NCI-H82 treated with DMSO at 0.1 percent for 48 hours (cell line): ENCODE results near the gene TLX2.
"Not testable (repeated sequence)": the region's sequence is repeated elsewhere in the genome, so short reads cannot be mapped to it uniquely, and the experiment has no call there.

ENCODE experiments used
- DNase-seq: peaks from one replicate; lab custom pipeline; 2025; ENCODE audit not compliant: unreplicated experiment; lab: John Stamatoyannopoulos, UW

The TLX2 gene

GRCh38 chr2:74553892-74554819 is 39.9 kb downstream of the TLX2 start, which contains the start of the genes DOK1 and LOXL3:
Gene DOK1 (plus strand): TSS chr2:74554720. CDS start chr2:74554755, 35 bp downstream.
Gene LOXL3 (minus strand): TSS chr2:74553942. CDS start chr2:74552634, 1,308 bp downstream.
- DNase-seq, result peak; percentile 53

- no peak for DNase-seq
These were observed 40.7 kb downstream of the TLX2 start for GRCh38 chr2:74554820-74555531.

- no peak for DNase-seq
These were observed 41.4 kb downstream of the TLX2 start for GRCh38 chr2:74555610-74556103.

DNA sequence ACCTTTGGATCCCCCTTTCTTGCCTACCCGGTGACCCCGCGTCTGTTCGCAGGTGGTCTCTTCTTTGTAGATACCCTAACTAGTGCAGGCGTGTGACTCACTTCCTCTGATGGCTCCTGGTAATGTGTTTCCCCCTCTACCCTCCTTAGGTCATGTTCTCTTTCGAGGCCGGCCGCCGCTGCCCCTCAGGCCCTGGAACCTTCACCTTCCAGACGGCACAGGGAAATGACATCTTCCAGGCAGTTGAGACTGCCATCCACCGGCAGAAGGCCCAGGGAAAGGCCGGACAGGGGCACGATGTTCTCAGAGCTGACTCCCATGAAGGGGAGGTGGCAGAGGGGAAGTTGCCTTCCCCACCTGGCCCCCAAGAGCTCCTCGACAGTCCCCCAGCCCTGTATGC is 41.9 kb downstream of the TLX2 start:
- DNase-seq, result no peak

GRCh38 chr2:74556831-74557370 is 42.7 kb downstream of the TLX2 start:
- no peak for DNase-seq

DNA sequence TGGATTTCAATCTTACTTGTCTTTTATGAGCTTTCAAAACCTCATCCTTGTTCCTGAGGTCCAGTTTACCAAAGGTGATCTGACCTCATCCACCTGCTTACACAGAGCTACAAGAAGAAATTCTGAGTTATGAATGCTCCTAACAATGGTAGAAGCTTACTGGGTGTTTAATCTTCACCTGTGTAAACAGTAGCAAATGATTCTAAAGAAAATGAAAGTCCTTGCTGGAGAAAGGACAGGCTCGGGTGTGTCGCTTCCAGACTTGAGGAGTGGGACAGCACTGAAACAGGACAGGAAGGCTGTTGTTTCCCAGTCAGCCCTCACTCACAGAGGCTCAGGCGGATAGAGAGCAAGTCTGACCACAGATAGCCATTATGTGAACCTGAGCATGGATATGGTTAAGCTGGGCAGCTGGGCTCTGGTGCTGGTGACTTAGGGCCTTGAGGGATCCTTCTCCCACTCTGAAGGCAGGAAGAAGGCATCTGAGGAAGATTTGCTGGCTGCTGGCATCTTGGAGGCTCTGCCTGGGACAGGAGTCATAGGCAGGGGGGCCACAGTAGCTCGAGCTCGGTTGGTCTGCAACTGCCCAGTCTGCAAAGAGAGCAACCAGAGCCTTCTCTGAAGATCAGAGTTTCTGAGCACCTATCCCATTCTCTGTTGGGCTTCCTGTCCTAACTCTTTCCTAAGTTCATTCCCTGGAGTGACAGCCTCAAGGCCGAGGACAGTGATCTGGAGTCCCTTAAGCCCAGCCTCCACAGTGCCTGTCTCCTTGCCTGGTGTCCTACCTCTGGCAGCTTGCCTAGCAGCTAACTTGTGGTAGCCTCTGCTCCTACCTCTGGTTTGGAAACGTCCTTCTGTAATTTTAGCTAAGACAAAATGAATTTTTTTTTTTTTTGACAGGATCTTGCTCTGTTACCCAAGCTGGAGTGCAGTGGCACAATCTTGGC is 44.3 kb downstream of the TLX2 start:
- DNase-seq, result no peak

DNA sequence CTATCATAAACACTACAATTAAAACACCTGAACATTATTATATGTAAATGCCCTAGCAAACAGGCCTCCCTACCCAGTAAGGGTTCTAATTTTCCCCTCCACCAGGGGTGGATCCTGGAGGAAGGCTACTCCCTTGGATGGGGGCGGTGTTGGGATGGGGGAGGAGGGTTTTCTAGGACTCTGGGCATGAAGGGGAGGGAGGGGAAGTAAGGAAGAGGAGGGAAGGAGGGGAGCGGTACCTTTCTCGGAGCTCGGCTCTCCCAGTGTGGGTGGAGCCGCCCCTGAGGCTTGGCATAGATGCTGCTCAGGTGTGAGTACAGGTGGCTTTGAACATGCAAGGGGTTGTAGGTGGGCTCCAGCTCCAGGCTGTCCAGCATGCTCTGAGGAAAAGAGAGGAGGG is 45.7 kb downstream of the TLX2 start:
- DNase-seq, result no peak

- no peak for DNase-seq
These were observed 46.3 kb downstream of the TLX2 start for GRCh38 chr2:74560591-74560990.

DNA sequence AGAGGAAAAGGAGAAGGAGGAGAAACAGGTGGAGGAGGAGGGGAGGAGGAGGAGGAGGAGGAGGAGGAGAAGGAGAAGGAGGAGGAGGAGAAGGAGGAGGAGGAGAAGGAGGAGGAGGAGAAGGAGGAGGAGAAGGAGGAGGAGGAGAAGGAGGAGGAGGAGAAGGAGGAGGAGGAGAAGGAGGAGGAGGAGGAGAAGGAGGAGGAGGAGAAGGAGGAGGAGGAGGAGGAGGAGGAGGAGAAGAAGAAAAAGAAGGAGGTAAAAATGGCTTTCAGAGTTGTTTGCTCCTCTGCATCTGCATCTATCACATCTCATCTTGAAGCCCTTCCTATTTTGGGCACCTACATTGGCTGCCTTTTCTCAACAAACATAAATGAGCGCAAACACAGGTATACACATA is 46.8 kb downstream of the TLX2 start:
- DNase-seq, result not testable (repeated sequence)

- no peak for DNase-seq
These were observed 48.0 kb downstream of the TLX2 start for GRCh38 chr2:74562126-74562775.

- DNase-seq, result no peak
These were observed 50.0 kb downstream of the TLX2 start for GRCh38 chr2:74564222-74564621.

DNA sequence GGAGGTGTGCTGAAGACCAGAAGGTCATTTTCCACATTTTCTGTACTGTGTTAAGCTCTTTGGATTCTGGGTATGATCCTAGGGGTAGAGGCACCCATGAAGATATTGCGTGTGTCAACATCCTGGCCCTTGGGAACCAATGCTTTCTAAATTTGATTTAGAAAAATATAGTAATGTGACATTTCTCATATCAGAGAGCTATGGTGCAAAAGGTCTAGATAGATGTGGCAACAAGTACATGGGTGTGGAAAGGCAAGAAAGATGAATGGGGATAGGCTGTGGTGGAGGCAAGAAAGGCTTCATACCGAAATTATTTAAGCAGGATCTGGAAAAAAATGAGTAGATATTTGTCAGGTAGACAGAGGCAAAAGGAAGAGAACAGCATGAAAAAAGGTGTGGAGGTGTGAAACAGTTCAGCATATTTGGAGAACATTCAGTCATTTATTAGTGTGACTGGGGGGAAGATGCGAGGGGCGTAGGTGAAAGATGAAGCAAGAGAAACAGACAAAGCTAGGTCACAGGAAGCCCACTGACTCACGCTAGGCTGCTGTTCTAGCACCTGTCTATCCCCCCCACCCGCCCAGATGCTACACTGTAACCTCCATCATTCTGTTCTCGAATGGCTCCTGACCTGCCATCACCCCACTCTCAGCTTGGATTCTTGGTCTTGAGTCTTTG is 52.0 kb downstream of the TLX2 start:
- DNase-seq, result no peak

DNA sequence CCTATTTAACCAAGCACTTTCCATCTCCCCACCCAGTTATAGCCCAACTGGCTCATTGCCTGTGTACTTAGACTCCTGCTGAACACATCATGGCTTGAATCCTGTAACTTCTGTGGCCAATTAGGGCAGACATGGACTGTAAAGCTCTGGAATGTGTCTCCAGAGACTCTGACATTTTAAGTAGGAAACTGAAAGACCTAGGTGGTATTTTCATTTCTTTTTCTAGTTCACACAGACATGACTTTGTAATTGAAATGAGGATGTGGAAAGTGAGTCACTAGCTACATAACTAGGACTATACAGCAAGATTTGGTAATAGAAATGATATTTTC is 52.5 kb downstream of the TLX2 start:
- DNase-seq, result no peak
